GM19467 (cell line): ENCODE results near the gene CENPF.
"Not testable (repeated sequence)": the region's sequence is repeated elsewhere in the genome, so short reads cannot be mapped to it uniquely, and the experiment has no call there.

Experiments used
- ATAC-seq: cut with Tn5 transposase; IDR thresholded peaks from one replicate; pipeline ENCODE4 v1.9.1; 2021; ENCODE audit warnings: mild to moderate bottlenecking, moderate library complexity; ENCODE audit not compliant: unreplicated experiment

Gene CENPF

DNA sequence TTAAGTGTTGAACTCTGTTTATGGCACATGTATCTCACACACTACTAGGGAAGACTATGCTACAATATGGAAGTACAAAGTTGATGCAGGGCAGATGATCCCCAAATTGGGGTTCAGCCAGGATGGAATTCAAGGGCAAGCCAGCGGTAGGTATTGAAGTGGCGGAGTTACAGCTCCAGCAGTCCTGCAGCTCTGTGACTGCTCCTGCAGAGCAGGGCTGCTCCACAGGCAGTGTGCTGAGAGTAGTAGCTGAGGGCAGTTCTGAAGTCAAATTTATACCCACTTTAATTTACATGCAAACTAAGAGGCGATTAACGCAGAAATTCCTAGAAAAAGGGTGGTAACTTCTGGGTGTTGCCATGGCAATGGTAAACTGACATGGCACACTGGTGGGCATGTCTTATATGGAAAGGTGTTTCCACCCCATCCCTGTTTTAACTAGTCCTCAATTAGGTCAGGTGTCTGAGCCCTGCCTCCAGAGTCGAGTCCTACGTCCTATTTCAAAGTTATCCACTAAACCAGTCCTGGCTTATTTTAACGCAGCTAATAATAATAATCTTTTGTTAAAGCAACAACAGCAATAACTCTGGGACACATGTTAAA lies 20.6 kb upstream of the CENPF start:
- no peak for ATAC-seq

DNA sequence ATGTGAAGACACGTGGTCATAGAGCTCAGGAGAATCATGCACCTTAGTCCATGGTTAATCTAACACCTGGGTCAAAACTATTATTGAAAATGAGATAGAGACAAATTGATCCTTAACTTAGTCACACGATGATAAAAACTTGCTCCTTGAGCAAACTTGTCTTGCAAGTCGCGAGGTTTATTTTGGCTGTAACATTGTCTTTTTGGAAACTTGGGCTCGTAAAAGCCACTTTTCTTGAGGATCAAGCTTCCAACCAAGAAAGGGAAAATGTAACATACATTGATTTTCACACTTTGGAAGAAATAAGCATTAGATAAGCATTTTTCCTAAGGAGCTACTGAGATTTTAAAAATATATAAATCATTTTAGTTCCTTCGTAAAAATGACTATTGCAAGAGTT lies 19.9 kb upstream of the CENPF start:
- ATAC-seq: no peak

DNA sequence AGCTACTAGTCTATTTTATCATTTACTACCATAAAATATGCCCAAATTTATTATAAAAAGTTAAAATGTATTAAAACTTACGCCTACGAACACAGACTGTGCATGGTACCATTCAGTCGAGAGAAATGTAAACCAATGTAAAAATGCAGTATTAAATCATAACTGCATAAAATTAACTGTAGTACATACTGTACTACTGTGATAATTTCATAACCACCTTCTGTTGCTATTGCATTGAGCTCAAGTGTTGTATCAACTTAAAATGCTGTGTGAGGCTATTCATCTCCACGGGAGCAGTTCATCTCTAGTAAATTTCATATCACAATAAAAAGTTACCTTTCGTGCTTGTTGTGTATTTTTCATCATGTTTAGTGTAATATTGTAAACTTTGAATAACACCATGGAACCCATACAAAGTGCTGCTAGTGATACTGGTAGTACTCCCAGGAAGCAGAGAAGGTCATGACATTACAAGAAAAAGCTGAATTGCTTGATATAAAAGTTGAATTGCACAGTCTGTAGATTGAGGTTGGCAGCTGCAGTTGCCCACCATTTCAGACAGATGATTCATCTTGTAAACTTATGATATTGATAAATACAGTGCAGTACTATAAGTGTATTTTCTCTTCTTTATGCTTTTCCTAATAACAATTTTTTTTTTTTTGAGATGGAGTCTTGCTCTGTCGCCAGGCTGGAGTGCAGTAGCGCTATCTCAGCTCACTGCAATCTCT lies 19.0 kb upstream of the CENPF start:
- ATAC-seq: no peak

DNA sequence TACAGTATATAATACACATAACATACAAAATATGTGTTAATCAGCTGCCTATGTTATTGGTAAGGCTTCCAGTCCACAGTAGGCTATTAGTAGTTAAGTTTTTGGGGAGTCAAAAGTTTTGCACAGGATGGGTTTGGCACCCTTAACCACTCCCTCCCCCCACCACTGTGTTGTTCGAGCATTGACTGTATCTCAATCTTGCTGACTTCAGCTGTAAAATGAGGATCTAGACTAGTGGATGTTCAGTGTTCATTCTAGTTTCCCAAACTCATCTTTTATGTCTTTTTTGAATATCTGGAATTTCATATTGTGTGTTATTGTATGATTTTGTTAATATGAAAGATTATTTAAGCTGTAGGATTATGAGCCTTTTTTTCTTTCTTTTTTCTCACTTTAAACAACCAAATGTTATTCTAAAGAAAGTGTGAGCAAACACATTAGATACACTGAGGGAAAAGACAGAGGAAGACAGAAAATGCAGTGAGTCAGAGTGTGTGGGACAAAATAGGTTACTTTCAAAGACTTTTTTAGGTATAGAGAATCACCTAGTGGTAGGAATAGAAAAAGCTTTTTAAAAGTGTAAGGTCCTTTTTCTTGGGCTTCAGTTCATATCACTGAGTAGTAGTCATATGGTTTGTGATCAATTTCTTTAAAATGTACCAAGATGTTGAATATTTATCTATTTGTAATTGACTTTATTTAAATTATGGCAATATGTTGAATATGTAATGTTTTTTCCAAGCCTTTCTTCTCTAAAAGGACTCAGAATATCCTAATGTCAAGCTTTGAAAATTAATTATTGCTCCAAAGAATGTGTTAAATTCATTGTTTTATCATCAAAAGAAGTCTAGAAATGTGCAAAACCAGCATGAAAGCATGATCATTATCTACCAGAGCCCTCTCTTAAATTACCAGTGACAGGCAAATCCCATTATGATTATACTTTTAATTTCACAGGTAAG lies 17.9 kb upstream of the CENPF start:
- ATAC-seq: peak; percentile 53

DNA sequence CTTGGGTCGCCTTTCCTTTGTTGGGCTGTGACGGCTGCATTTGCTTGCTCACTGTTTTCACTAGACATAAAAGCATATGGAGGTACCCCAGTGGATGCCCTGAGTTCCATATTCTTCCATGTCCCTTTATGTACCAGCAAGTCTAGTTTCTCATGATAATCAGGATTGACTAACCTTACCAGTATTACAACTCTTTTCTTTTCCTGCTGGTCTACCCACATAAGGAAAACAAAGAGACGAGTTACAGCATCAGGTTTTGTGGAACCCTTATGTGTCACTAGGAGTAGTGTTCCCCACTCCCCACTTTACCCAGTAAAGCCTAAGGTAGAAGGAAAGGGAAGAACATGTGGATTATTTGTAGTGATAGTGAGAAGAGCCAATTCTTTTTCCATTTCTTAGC lies 16.4 kb upstream of the CENPF start:
- no peak for ATAC-seq

DNA sequence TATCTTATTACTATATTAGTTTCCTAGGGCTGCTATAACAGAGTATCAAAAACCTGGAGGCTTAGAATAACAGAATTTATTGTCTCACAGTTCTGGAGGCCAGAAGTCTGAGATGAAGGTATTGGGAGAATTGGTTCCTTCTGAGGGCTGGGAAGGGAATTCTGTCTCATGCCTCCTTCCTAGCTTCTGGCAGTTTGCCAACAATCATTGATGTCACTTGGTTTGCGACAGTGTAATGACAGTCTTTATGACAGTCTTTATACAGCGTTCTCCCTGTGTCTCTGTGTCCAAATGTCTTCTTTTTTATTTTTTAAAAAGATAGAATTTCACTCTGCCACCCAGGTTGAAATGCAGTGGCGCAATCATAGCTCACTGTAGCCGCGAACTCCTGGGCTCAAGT lies 15.8 kb upstream of the CENPF start:
- ATAC-seq: no peak

DNA sequence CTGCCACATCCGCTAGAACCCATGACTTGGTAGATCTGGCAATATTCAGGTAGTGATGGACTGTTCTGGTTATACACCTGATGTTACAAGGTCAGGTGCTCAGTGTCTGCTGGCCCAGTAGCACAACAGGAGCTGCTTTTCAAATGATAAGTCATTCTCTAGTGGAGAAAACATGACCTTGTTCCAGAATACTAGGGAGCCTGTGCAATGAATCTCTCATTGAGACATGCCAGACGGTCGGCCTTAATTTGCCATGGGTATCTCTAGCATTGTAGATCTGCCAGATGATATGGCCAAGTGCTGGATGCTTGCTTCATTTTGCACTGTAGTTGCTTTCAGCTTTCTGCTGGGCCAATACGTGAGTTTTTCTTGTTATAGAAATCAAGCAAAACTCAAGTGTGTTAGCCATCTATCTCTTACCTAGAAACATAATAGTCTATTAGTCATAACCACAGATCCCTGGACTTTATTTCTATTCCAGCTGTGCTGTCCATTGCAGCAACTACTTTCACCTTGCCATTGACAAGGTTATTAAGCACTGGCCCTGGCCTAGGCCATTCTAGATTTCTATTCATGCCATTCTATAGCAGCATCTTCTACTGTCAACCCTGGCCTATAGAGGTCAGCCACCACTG lies 13.9 kb upstream of the CENPF start:
- ATAC-seq: no peak

DNA sequence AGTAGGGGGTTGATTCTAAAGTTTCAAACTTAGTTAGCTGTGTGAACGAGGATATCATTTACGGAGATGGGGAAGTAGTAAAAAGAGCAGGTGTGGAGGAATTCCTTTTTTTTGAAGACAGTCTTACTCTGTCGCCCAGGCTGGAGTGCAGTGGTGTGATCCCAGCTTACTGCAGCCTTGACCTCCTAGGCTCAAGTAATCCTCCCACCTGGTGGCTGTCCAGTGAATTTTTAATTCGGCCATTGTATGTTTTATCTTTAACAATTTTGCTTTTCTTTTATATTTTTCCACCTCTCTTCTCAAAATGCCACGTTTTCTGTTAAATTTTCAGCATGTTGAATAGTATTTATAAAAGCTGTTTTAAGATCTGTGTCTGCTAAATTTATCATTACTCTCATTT lies 12.3 kb upstream of the CENPF start:
- ATAC-seq: no peak

DNA sequence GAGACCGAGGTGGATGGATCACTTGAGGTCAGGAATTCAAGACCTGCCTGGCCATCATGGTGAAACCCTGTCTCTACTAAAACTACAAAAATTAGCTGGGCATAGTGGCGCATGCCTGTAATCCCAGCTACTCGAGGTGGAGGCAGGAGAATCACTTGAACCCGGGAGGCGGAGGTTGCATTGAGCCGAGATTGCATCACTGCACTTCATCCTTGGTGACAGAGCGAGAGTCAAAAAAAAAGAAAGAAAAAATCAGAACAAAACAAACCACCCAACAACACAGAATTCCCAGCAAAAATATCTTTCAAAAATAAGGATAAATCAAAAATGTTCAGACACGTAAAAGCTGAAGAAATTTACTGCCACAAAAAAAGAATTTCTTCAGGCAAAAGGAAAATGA lies 11.1 kb upstream of the CENPF start:
- ATAC-seq: not testable (repeated sequence)

DNA sequence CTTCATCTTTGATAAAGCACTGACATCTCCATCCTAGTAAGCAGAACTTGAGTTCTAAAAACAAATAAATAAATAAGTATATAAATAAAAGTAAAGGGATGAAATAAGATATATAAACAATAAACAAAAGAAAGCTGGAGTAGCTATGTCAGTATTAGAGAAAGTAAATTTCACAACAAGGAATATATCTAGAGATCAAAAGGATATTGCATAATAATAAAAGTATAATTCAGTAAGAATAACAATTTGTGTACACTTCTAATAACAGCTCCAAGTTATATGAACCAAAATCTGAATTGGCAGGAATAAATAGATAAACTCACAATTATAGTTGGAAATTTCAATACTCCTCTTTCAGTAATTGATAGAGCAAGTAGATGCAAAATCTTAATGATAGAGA lies 9.8 kb upstream of the CENPF start:
- ATAC-seq: no peak

DNA sequence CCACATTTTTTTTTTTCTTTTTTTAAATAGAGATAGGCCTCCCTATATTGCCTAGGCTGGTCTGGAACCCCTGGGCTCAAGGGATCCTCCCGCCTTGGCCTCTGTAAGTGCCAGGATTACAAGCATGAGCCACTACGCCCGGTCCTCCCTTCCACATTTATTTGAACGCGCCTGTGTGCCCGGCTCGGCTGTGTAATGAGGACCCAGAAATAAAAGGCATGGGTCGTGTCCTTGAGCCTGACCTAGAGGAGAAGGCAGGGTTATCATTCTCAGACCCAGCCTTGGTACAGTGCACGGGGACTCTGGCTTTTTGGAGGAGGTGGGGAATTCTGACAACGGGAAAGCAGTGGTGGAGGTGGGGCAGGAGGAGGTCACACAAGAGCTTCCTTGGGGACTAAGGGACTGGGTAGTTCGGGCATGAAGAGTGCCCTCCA lies 841 bp downstream of the CENPF start:
- no peak for ATAC-seq

DNA sequence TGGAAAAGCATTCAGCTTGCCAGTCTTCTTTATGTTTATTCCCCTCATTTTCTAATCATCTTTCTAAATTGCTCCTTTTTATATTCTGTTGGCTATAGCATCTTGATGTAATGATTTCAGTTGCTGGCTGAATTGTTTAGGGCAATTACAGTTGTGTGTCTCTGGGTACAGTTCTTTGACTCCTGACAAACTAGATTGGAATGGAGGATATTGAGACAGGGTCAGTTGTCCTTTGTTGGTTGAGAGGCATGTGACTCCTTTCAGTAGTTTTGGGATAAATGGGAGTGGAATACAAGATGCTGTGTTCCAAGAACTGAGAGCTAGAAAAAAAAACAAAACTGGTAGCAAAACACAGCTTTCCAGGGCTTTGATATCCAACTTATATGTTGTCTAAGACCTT lies 1.5 kb downstream of the CENPF start:
- no peak for ATAC-seq

DNA sequence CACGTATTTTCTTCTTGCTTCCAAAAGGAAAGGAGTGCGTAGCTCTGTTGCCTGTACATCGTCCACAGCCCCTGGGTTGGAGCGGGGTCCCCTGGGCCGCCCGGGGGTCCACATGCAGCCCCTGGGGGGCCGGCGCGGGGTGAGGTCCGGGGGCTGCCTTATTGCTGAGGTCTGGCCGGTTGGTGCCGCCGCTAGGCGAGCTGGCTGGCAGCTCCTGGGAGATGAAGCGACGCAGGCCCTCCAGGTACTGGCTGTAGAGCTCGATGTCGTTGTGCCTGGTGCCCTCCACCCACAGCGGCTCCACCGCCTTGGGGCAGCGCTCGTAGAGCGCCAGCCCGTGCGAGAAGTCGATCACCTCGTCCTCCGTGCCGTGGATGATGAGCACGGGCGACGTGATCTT lies 2.5 kb downstream of the CENPF start:
- ATAC-seq: not testable (repeated sequence)

DNA sequence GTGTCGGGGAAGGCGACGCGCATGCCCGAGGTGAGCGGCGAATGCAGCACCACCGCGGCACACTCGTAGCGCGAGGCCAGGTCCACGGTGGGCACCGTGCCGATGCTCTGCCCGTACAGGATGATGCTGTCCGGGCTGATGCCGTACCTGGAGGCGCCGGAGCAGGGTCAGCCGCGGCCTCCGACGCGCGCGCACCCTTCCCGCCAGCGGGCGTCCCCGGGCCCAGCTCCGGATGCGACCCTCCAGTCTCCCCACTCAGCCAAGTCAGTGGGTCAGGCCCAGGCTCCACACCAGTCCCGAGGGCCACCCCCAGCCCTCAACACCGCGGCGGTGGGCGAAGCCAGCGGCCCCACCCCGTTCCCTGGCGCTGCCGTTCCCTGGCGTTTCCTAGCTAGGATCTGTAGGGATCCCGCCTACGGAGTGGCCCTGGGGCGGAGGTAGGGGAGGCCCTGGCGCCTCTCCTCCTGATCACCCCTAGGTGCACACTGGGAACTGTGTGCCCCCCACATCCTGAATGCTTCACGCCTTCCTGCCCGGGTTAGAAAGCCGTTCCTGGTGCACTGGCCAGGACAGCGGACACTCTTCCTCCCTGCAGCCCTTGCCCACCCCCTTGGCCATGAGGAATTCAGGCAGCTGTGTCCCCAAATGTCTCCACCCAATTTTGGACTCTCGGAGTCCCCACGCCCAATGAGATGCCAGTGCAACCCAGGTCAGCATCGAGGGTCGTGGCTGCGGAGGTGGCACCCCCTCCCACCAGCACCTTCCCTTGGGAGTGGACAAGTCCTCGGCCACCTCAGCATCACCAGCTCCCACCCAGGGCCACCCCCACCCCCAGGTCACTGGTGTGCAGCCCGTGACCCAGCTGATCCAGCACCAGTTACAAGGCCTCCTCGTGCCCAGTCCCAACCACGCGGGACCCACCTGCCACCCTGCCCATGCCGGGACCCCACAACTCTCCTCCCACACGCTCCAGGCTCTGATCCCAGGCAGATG lies 3.2 kb downstream of the CENPF start:
- ATAC-seq: not testable (repeated sequence)

DNA sequence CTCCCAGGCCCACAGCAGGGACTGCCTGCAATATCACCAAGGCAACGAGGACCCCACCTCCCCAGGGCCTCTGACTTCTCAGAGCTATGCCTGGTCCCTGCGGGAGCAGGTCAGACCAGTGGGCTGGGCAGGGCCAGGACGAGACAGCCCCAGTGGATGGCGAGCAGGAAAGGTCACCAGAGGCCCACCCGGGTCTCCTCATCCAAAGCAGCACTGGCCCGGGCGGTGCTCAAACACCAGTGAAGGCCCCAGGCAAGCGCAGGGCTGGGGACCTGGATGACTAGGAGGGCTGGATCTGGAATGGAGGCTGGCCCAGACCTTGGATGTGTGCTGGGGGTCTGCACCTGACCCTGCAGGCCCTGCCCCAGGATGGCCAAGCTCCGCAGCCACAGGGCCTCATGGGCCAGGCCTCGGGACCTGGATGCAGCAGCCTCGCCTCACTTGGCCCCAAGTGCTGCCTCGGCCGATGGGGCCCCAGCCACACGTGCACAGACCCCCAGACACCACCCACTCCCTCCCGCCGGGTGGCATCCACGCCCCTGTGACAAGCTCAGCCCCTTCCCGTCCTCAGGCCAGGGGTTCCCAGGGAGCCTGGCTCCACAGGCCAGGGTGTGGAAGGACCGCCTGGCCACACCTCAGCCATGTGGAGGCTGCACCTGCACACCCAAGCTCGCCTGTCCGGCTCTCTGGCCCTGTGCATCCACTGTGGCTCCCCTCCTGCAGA lies 4.7 kb downstream of the CENPF start:
- ATAC-seq: not testable (repeated sequence)

DNA sequence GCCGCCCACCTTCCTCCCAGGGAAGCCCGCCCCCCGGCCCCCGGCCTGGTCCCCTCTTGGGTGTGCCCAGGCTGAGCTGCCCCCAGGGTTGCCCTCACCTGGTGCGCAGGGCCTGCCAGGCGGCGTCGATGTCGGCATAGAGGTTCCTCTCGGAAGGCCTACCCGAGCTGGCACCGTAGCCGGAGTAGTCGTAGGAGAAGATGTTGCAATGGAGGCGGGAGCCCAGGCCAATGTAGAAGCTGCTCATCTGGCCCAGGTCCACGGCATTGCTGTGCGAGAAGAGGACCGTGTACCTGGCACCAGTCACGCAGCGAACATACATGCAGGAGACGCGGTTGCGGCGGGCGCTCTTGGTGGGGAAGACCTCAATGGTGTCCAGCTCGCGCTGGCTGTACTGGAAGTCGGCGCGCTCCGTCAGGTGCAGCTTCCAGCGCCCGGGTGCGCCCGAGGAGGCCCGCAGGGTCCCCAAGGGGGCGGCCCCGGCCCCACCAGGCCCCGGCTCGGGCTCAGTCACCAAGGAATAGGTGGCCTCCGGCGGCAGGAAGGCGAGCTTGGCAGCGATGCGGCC lies 5.3 kb downstream of the CENPF start:
- not testable (repeated sequence) for ATAC-seq

DNA sequence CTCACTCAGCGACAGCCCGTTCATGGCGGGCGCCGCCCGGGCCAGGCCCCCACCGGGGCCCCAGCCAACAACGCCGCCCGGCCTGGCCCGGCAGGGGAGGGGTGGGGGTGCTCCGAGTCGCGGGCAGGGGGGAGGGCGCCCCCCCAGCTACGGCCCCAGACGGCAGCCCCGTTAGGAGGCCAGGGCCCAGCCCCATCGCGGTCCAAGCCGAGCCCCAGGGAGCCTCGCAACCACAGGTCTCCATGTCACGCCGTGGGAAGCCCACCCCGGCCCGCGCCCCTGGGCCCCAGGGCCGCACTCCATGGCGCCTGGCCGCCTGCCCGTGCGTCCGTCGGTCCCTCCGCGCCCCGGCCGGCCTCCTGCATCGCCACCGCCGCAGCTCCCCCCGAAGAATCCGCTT lies 5.8 kb downstream of the CENPF start:
- not testable (repeated sequence) for ATAC-seq

DNA sequence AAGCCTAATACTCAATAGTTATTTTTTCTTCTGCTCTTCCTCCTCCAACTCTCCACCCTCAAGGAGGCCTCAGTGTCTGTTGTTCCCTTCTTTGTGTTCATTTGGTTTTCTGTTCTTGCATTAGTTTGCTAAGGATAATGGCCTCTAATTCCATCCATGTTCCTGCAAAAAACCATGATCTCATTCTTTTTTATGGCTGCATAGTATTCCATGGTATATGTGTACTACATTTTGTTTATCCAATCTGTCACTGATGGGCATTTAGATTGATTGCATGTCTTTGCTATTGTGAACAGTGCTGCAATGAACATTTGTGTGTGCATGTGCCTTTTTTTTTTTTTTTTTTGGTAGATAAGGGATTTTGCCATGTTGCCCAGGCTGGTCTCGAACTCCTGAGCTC lies 6.7 kb downstream of the CENPF start:
- no peak for ATAC-seq

DNA sequence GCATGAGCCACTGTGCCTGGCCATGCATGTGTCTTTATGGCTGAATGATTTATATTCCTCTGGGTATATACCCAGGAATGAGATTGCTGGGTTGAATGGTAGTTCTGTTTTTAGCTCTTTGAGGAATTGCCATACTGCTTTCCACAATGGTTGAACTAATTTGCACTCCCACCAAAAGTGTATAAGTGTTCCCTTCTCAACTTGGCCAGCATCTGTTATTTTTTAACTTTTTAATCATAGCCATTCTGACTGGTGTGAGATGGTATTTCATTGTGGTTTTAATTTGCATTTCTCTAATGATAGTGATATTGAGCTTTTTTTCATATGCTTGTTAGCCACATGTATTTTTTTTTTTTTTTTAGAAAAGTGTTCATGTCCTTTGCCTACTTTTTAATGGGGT lies 7.1 kb downstream of the CENPF start:
- peak; percentile 63 for ATAC-seq
